ENCODE measurements around the gene ARFGAP2.

GRCh38 chr11:47148270-47148669 lies 28.4 kb downstream of the ARFGAP2 start:
- TF ChIP-seq CTCF (IDR thresholded peaks at IDR 0.05) = no peak
- no peak for TF ChIP-seq EZH2 (IDR thresholded peaks at IDR 0.05)
- no peak for TF ChIP-seq EZH2phosphoT487 (IDR thresholded peaks at IDR 0.05)

Measured in neural progenitor cell (in vitro differentiated cells).